Duodenal mucosa (tissue), 2 donors: ENCODE data around the gene CEMIP2.

Experiments
- H3K27ac ChIP-seq: one replicate; pipeline ENCODE4 v1.7.0; 2013; ENCODE audit warnings: low read depth, low read length
- H3K27me3 ChIP-seq, 2 donors: one replicate each; pipeline ENCODE4 v1.7.0; 2013; ENCODE audit warnings: low read length in 2 of 2, control low read depth in 1 of 2; ENCODE audit not compliant: insufficient read depth in 2 of 2, control insufficient read depth in 1 of 2
- H3K36me3 ChIP-seq, 2 donors: one replicate each; pipeline ENCODE4 v1.7.0; 2013; ENCODE audit warnings: low read length in 2 of 2, control low read depth in 1 of 2; ENCODE audit not compliant: insufficient read depth in 2 of 2, control insufficient read depth in 1 of 2
- H3K4me1 ChIP-seq, 2 donors: one replicate each; pipeline ENCODE4 v1.7.0; 2013; ENCODE audit warnings: low read length in 2 of 2, control low read depth in 1 of 2; ENCODE audit not compliant: insufficient read depth in 2 of 2, control insufficient read depth in 1 of 2
- H3K4me3 ChIP-seq, 2 donors: one replicate each; pipeline ENCODE4 v1.7.0; 2013; ENCODE audit warnings: low read length in 2 of 2, low read depth in 1 of 2
- H3K9ac ChIP-seq, 2 donors: one replicate each; pipeline ENCODE4 v1.7.0; 2013; ENCODE audit warnings: low read length in 2 of 2, low read depth in 1 of 2
- H3K9me3 ChIP-seq, 2 donors: one replicate each; pipeline ENCODE4 v1.7.0; 2013; ENCODE audit warnings: low read length in 2 of 2, control low read depth in 1 of 2; ENCODE audit not compliant: control insufficient read depth in 1 of 2

Gene CEMIP2

GRCh38 chr9:71797266-71797665 lies 29.0 kb upstream of the CEMIP2 start:
- Histone ChIP-seq H3K4me1 (peaks cover 0 to 7% of the 10 kb centered on the region in 2 donors), H3K36me3 (no peaks in the 10 kb centered on the region), H3K27ac (no peak overlapping the region), H3K27me3 (no peaks in the 10 kb centered on the region), H3K9me3 (no peaks in the 10 kb centered on the region), H3K4me3 (no peak overlapping the region), H3K9ac (no peak overlapping the region)

GRCh38 chr9:71796100-71796767 lies 27.9 kb upstream of the CEMIP2 start:
- Histone ChIP-seq H3K27ac (no peak overlapping the region), H3K9ac (no peak overlapping the region), H3K9me3 (no peaks in the 10 kb centered on the region), H3K36me3 (no peaks in the 10 kb centered on the region), H3K27me3 (no peaks in the 10 kb centered on the region), H3K4me1 (peaks cover 0 to 7% of the 10 kb centered on the region in 2 donors), H3K4me3 (no peak overlapping the region)

- H3K4me1 ChIP-seq = peaks cover 0 to 7% of the 10 kb centered on the region in 2 donors
- H3K4me3 ChIP-seq = no peak overlapping the region
- peak overlapping the region; percentile 26 for H3K27ac ChIP-seq
- no peaks in the 10 kb centered on the region for H3K36me3 ChIP-seq
- no peaks in the 10 kb centered on the region for H3K9me3 ChIP-seq
- no peaks in the 10 kb centered on the region for H3K27me3 ChIP-seq
- H3K9ac ChIP-seq = no peak overlapping the region
These were observed 26.9 kb upstream of the CEMIP2 start for GRCh38 chr9:71795097-71795813.

- Histone ChIP-seq H3K4me3 (no peak overlapping the region), H3K9ac (no peak overlapping the region), H3K36me3 (no peaks in the 10 kb centered on the region), H3K9me3 (no peaks in the 10 kb centered on the region), H3K4me1 (peaks cover 0 to 7% of the 10 kb centered on the region in 2 donors), H3K27me3 (no peaks in the 10 kb centered on the region), H3K27ac (no peak overlapping the region)
These were observed 25.2 kb upstream of the CEMIP2 start for GRCh38 chr9:71793386-71794105.

- H3K4me1 ChIP-seq = peaks cover 0 to 7% of the 10 kb centered on the region in 2 donors
- no peak overlapping the region for H3K27ac ChIP-seq
- no peaks in the 10 kb centered on the region for H3K27me3 ChIP-seq
- H3K9me3 ChIP-seq = no peaks in the 10 kb centered on the region
- H3K36me3 ChIP-seq = no peaks in the 10 kb centered on the region
- H3K4me3 ChIP-seq = no peak overlapping the region
- no peak overlapping the region for H3K9ac ChIP-seq
These were observed 23.6 kb upstream of the CEMIP2 start for GRCh38 chr9:71791875-71792274.

GRCh38 chr9:71790296-71790695 lies 22.0 kb upstream of the CEMIP2 start:
- H3K36me3 ChIP-seq = no peaks in the 10 kb centered on the region
- H3K9ac ChIP-seq = no peak overlapping the region
- no peak overlapping the region for H3K4me3 ChIP-seq
- peaks cover 0 to 7% of the 10 kb centered on the region in 2 donors for H3K4me1 ChIP-seq
- no peaks in the 10 kb centered on the region for H3K9me3 ChIP-seq
- H3K27ac ChIP-seq = no peak overlapping the region
- H3K27me3 ChIP-seq = no peaks in the 10 kb centered on the region

GRCh38 chr9:71783120-71783523 lies 14.8 kb upstream of the CEMIP2 start:
- Histone ChIP-seq H3K4me3 (no peak overlapping the region), H3K27me3 (no peaks in the 10 kb centered on the region), H3K4me1 (peaks cover 0 to 9% of the 10 kb centered on the region in 2 donors), H3K9ac (peak overlapping the region in 1 of 2 donors; percentile 20), H3K27ac (no peak overlapping the region), H3K9me3 (no peaks in the 10 kb centered on the region), H3K36me3 (no peaks in the 10 kb centered on the region)

- no peak overlapping the region for H3K27ac ChIP-seq
- no peak overlapping the region for H3K4me3 ChIP-seq
- H3K9ac ChIP-seq = no peak overlapping the region
- H3K27me3 ChIP-seq = no peaks in the 10 kb centered on the region
- H3K4me1 ChIP-seq = peaks cover 0 to 9% of the 10 kb centered on the region in 2 donors
- H3K9me3 ChIP-seq = no peaks in the 10 kb centered on the region
- H3K36me3 ChIP-seq = no peaks in the 10 kb centered on the region
These were observed 13.1 kb upstream of the CEMIP2 start for GRCh38 chr9:71781391-71781790.

GRCh38 chr9:71780953-71781352 lies 12.6 kb upstream of the CEMIP2 start:
- Histone ChIP-seq H3K27me3 (no peaks in the 10 kb centered on the region), H3K36me3 (no peaks in the 10 kb centered on the region), H3K27ac (no peak overlapping the region), H3K9me3 (no peaks in the 10 kb centered on the region), H3K4me3 (no peak overlapping the region), H3K9ac (no peak overlapping the region), H3K4me1 (peaks cover 0 to 9% of the 10 kb centered on the region in 2 donors)

- H3K9ac ChIP-seq = no peak overlapping the region
- no peak overlapping the region for H3K4me3 ChIP-seq
- H3K36me3 ChIP-seq = no peaks in the 10 kb centered on the region
- H3K9me3 ChIP-seq = no peaks in the 10 kb centered on the region
- H3K27me3 ChIP-seq = no peaks in the 10 kb centered on the region
- peaks cover 0 to 9% of the 10 kb centered on the region in 2 donors for H3K4me1 ChIP-seq
- H3K27ac ChIP-seq = no peak overlapping the region
These were observed 9.8 kb upstream of the CEMIP2 start for GRCh38 chr9:71778085-71778484.
